ENCODE measurements around the gene FLOT1.
A peak's percentile ranks its signal among the peaks of the same experiment; 100 is the strongest.

Gene FLOT1

GRCh38 chr6:30750379-30750668, 7.8 kb upstream of the FLOT1 start:
- Histone ChIP-seq H3K9me3 (ENCODE audit: insufficient read depth, low read depth, low read length) (no peaks in the 10 kb centered on the region), H3K27ac (ENCODE audit: low read depth, low read length) (no peak overlapping the region), H3K23ac (ENCODE audit: low read length) (no peak overlapping the region), H3K4ac (ENCODE audit: low read depth, low read length) (no peak overlapping the region), H3K18ac (ENCODE audit: low read length) (no peak overlapping the region), H4K12ac (ENCODE audit: low read depth, low read length) (no peak overlapping the region), H4K8ac (ENCODE audit: low read depth, low read length) (no peak overlapping the region), H3K9ac (ENCODE audit: low read length) (no peak overlapping the region), H2AFZ (ENCODE audit: insufficient read depth, low read length, poor library complexity) (no peak overlapping the region), H2BK12ac (ENCODE audit: low read length) (peak overlapping the region; percentile 65), H3K79me2 (ENCODE audit: control insufficient read depth, insufficient read depth, low read length, poor library complexity) (peaks cover 2% of the 10 kb centered on the region), H2BK120ac (ENCODE audit: insufficient read depth, low read length, poor library complexity) (no peak overlapping the region), H2AK5ac (ENCODE audit: low read length) (no peak overlapping the region), H3K79me1 (ENCODE audit: low read length) (peaks cover 42% of the 10 kb centered on the region), H3K4me2 (ENCODE audit: low read length) (no peak overlapping the region), H3K4me1 (ENCODE audit: control insufficient read depth in 1 of 2, insufficient read depth in 2 of 2, low read length in 2 of 2) (peaks cover 28 to 29% of the 10 kb centered on the region in 2 experiments), H3K36me3 (ENCODE audit: control insufficient read depth in 1 of 2, insufficient read depth in 2 of 2, low read length in 2 of 2) (no peaks in the 10 kb centered on the region), H3K14ac (ENCODE audit: low read length) (peak overlapping the region; percentile 24), H3K27me3 (ENCODE audit: insufficient read depth, low read length) (no peaks in the 10 kb centered on the region), H2BK5ac (ENCODE audit: low read depth, low read length, poor library complexity) (peak overlapping the region; percentile 52), H3K4me3 (ENCODE audit: low read depth, low read length) (no peak overlapping the region), H4K91ac (ENCODE audit: low read depth, low read length) (peak overlapping the region; percentile 38)
- DNase-seq, result no peak

GRCh38 chr6:30749554-30750378, 7.3 kb upstream of the FLOT1 start:
- Histone ChIP-seq H4K91ac (ENCODE audit: low read depth, low read length) (peak overlapping the region; percentile 71), H2BK5ac (ENCODE audit: low read depth, low read length, poor library complexity) (peak overlapping the region; percentile 29), H3K9me3 (ENCODE audit: insufficient read depth, low read depth, low read length) (no peaks in the 10 kb centered on the region), H4K8ac (ENCODE audit: low read depth, low read length) (peak overlapping the region; percentile 25), H2AK5ac (ENCODE audit: low read length) (peak overlapping the region; percentile 85), H3K4me1 (ENCODE audit: control insufficient read depth in 1 of 2, insufficient read depth in 2 of 2, low read length in 2 of 2) (peaks cover 29 to 32% of the 10 kb centered on the region in 2 experiments), H3K4me3 (ENCODE audit: low read depth, low read length) (no peak overlapping the region), H2BK120ac (ENCODE audit: insufficient read depth, low read length, poor library complexity) (peak overlapping the region; percentile 20), H3K27me3 (ENCODE audit: insufficient read depth, low read length) (no peaks in the 10 kb centered on the region), H3K4ac (ENCODE audit: low read depth, low read length) (no peak overlapping the region), H3K79me1 (ENCODE audit: low read length) (peaks cover 42% of the 10 kb centered on the region), H3K79me2 (ENCODE audit: control insufficient read depth, insufficient read depth, low read length, poor library complexity) (peaks cover 2% of the 10 kb centered on the region), H3K27ac (ENCODE audit: low read depth, low read length) (no peak overlapping the region), H3K14ac (ENCODE audit: low read length) (peak overlapping the region; percentile 43), H2AFZ (ENCODE audit: insufficient read depth, low read length, poor library complexity) (no peak overlapping the region), H2BK12ac (ENCODE audit: low read length) (peak overlapping the region; percentile 97), H3K23ac (ENCODE audit: low read length) (no peak overlapping the region), H4K12ac (ENCODE audit: low read depth, low read length) (no peak overlapping the region), H3K18ac (ENCODE audit: low read length) (peak overlapping the region; percentile 31), H3K4me2 (ENCODE audit: low read length) (no peak overlapping the region), H3K9ac (ENCODE audit: low read length) (no peak overlapping the region), H3K36me3 (ENCODE audit: control insufficient read depth in 1 of 2, insufficient read depth in 2 of 2, low read length in 2 of 2) (no peaks in the 10 kb centered on the region)
- no peak for DNase-seq
- WGBS (ENCODE audit: extremely low coverage, insufficient coverage, insufficient read length), result no CpG with 5 or more reads among the region's 12 CpGs

DNA sequence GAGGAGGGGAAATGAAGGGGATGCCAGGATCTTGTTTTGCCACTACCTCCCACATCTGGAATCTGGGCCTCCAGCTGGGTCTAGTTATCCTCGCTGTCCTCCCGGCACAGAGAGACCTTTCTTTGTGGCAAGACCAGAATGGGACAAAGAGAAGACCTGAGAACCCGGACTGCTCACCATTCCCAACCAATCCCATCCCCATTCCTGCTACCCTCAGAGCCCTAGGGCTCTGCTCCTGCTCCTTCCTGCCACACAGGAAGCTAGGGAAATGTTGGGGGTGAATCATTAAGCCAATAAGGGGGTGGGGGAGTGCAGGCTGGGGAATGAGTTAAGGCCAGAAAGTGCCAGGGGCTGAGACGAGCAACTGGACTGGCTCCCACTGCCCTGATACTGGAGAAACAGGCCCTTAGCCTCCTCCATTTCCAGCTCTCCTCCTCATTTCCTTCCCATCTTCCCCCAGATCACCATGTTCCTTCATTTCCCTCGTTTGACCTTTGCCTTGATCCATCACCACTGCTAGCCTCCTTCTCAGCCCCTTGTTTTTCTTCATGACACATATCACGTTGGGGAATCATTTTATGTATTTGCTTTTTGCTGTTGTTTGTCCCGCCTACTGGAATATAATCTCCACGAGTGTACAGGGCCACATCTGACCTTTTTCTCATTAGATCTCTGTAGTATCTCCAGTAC, 6.5 kb upstream of the FLOT1 start:
- no peak overlapping the region for H4K12ac ChIP-seq (ENCODE audit: low read depth, low read length)
- H3K27me3 ChIP-seq (ENCODE audit: insufficient read depth, low read length), result no peaks in the 10 kb centered on the region
- H3K23ac ChIP-seq (ENCODE audit: low read length), result no peak overlapping the region
- H3K9ac ChIP-seq (ENCODE audit: low read length), result no peak overlapping the region
- no peak overlapping the region for H3K18ac ChIP-seq (ENCODE audit: low read length)
- H3K27ac ChIP-seq (ENCODE audit: low read depth, low read length), result no peak overlapping the region
- peak overlapping the region; percentile 49 for H3K4ac ChIP-seq (ENCODE audit: low read depth, low read length)
- H2AFZ ChIP-seq (ENCODE audit: insufficient read depth, low read length, poor library complexity), result no peak overlapping the region
- peaks cover 45% of the 10 kb centered on the region for H3K79me1 ChIP-seq (ENCODE audit: low read length)
- no peak for DNase-seq
- no peaks in the 10 kb centered on the region for H3K9me3 ChIP-seq (ENCODE audit: insufficient read depth, low read depth, low read length)
- peak overlapping the region; percentile 44 for H2BK120ac ChIP-seq (ENCODE audit: insufficient read depth, low read length, poor library complexity)
- peak overlapping the region; percentile 49 for H4K8ac ChIP-seq (ENCODE audit: low read depth, low read length)
- no peak overlapping the region for H3K4me2 ChIP-seq (ENCODE audit: low read length)
- H3K14ac ChIP-seq (ENCODE audit: low read length), result peak overlapping the region; percentile 16
- H2BK12ac ChIP-seq (ENCODE audit: low read length), result peak overlapping the region; percentile 64
- peaks cover 4% of the 10 kb centered on the region for H3K79me2 ChIP-seq (ENCODE audit: control insufficient read depth, insufficient read depth, low read length, poor library complexity)
- H4K91ac ChIP-seq (ENCODE audit: low read depth, low read length), result peak overlapping the region; percentile 87
- H2AK5ac ChIP-seq (ENCODE audit: low read length), result peak overlapping the region; percentile 24
- H3K36me3 ChIP-seq (ENCODE audit: control insufficient read depth in 1 of 2, insufficient read depth in 2 of 2, low read length in 2 of 2), result peaks cover 0 to under 1% of the 10 kb centered on the region in 2 experiments
- no peak overlapping the region for H3K4me3 ChIP-seq (ENCODE audit: low read depth, low read length)
- peaks cover 31 to 32% of the 10 kb centered on the region in 2 experiments for H3K4me1 ChIP-seq (ENCODE audit: control insufficient read depth in 1 of 2, insufficient read depth in 2 of 2, low read length in 2 of 2)
- no CpG with 5 or more reads among the region's 8 CpGs for whole genome bisulfite sequencing (ENCODE audit: extremely low coverage, insufficient coverage, insufficient read length)
- H2BK5ac ChIP-seq (ENCODE audit: low read depth, low read length, poor library complexity), result no peak overlapping the region

DNA sequence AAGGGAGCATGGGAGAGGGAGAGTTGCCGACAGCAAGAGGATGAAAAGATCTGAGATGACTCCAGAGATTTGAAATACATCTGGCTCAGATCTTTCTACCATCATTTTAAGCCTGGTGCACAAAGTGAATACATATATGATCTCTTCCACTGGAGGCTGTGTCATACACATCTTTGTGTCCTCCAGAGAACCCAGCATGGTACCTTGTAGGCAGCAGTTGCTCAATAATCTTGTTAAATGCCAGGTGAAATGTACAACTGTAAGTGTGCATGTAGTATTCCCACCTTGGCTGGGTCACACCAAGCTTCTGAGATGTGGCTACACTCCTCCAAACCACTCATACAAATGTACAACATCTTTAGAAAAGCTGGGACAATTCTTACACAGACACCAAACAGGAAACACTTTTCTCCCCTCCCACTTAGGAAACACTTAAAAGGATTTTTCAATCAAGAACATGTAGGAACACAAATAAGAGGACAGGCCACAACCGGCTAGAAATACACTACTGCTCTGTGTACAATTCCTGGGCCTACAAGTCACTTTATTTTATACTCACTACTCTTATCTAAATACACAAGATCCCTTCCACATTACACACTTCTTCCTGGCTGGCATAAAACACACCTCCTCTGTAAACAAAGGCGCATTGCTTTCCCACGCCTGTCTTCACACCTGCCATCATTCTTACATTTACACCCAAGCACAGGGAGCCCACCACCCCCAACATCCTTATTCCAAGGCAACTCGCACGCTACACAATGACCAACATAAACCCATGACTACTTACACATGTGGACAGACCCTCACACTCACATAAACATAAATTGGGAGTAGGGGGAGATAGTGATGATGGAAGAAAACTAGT, 5.6 kb upstream of the FLOT1 start:
- Histone ChIP-seq H3K23ac (ENCODE audit: low read length) (no peak overlapping the region), H4K91ac (ENCODE audit: low read depth, low read length) (peak overlapping the region; percentile 69), H2AK5ac (ENCODE audit: low read length) (peak overlapping the region; percentile 53), H3K14ac (ENCODE audit: low read length) (no peak overlapping the region), H3K79me2 (ENCODE audit: control insufficient read depth, insufficient read depth, low read length, poor library complexity) (peaks cover 12% of the 10 kb centered on the region), H3K4ac (ENCODE audit: low read depth, low read length) (no peak overlapping the region), H3K18ac (ENCODE audit: low read length) (no peak overlapping the region), H3K36me3 (ENCODE audit: control insufficient read depth in 1 of 2, insufficient read depth in 2 of 2, low read length in 2 of 2) (peaks cover 7 to 8% of the 10 kb centered on the region in 2 experiments), H3K9me3 (ENCODE audit: insufficient read depth, low read depth, low read length) (no peaks in the 10 kb centered on the region), H2BK12ac (ENCODE audit: low read length) (peak overlapping the region; percentile 66), H3K9ac (ENCODE audit: low read length) (no peak overlapping the region), H3K4me3 (ENCODE audit: low read depth, low read length) (no peak overlapping the region), H2BK5ac (ENCODE audit: low read depth, low read length, poor library complexity) (no peak overlapping the region), H3K27me3 (ENCODE audit: insufficient read depth, low read length) (no peaks in the 10 kb centered on the region), H3K4me1 (ENCODE audit: control insufficient read depth in 1 of 2, insufficient read depth in 2 of 2, low read length in 2 of 2) (peaks cover 30 to 31% of the 10 kb centered on the region in 2 experiments), H3K79me1 (ENCODE audit: low read length) (peaks cover 52% of the 10 kb centered on the region), H4K8ac (ENCODE audit: low read depth, low read length) (no peak overlapping the region), H3K27ac (ENCODE audit: low read depth, low read length) (no peak overlapping the region), H3K4me2 (ENCODE audit: low read length) (no peak overlapping the region), H2BK120ac (ENCODE audit: insufficient read depth, low read length, poor library complexity) (peak overlapping the region; percentile 2), H4K12ac (ENCODE audit: low read depth, low read length) (no peak overlapping the region), H2AFZ (ENCODE audit: insufficient read depth, low read length, poor library complexity) (no peak overlapping the region)
- WGBS (ENCODE audit: extremely low coverage, insufficient coverage, insufficient read length), result no CpG with 5 or more reads among the region's 6 CpGs
- DNase-seq, result no peak

All from trophoblast cell (in vitro differentiated cells and primary cell).